22Rv1 (cell line): ENCODE results near the gene ASIC4.

Experiments
- CTCF ChIP-seq: fragments of 450-650 bp; IDR thresholded peaks from 2 replicates; pipeline ENCODE4 v1.5.1; 2017; ENCODE audit warnings: mild to moderate bottlenecking
- ZFX ChIP-seq: fragments of 450-650 bp; IDR thresholded peaks from 2 replicates; pipeline ENCODE4 v1.6.1; 2017; ENCODE audit warnings: antibody characterized with exemption, borderline replicate concordance

- TF ChIP-seq CTCF = no peak
- no peak for TF ChIP-seq ZFX
Observed at GRCh38 chr2:219514196-219514761, at the start of gene ASIC4.
